ENCODE measurements around the gene RC3H2. TPM values are rescaled to one million over a fixed set of nuclear protein-coding genes. Genes with fewer than 3 reads are reported as not detected.

The RC3H2 gene
- total and polyA plus RNA-seq, 7 experiments from 2014 or later = 18.7 to 66.4 (median 53.9) TPM

GRCh38 chr9:122820490-122820845 is 84.7 kb downstream of the RC3H2 start:
- intact Hi-C loops (cut with micrococcal nuclease) = loop anchor here in 1 of 2 donors (10.0 kb wide), 1 partner anchor 556 kb away; the partner anchor contains the start of genes MRRF and RBM18
- Mint-ChIP-seq H3K4me1 (peaks cover 14 to 77% (median 67%) of the 10 kb centered on the region in 7 donors), H3K9me3 (no peaks in the 10 kb centered on the region), H3K36me3 (peaks cover 3 to 32% (median 10%) of the 10 kb centered on the region in 5 donors), H3K27ac (peak overlapping the region in 8 of 9 donors; percentile 6 to 90 (median 26)), H3K27me3 (no peaks in the 10 kb centered on the region), H3K4me3 (no peak overlapping the region)
- ATAC-seq (no peak), DNase-seq (no peak)
- ChIA-PET POLR2A (interaction anchor here (1.9 to 7.4 kb wide), 2 partner anchors 7 to 15 kb away, joined by 10 to 50 read pairs; partner anchors contain the start of gene PDCL), CTCF (no interaction called here)
- no peak overlapping the region for H3K4me3 ChIP-seq (ENCODE audit: low read length)
- no peaks in the 10 kb centered on the region for H3K9me3 ChIP-seq (ENCODE audit: control insufficient read depth in 2 of 3, low read length in 3 of 3)
- peaks cover 11 to 18% of the 10 kb centered on the region in 2 donors for H3K4me1 ChIP-seq (ENCODE audit: control insufficient read depth in 2 of 2, insufficient read depth in 2 of 2, low read length in 2 of 2)
- no peaks in the 10 kb centered on the region for H3K27me3 ChIP-seq (ENCODE audit: control insufficient read depth in 2 of 2, insufficient read depth in 2 of 2, low read length in 2 of 2)
- H3K27ac ChIP-seq (ENCODE audit: low read depth, low read length) = no peak overlapping the region
- peaks cover 8 to 49% (median 10%) of the 10 kb centered on the region in 3 experiments for H3K36me3 ChIP-seq (ENCODE audit: control insufficient read depth in 2 of 3, insufficient read depth in 3 of 3, low read length in 3 of 3)

GRCh38 chr9:122819791-122820489 is 85.2 kb downstream of the RC3H2 start:
- Histone ChIP-seq H3K27me3 (ENCODE audit: control insufficient read depth in 2 of 2, insufficient read depth in 2 of 2, low read length in 2 of 2) (no peaks in the 10 kb centered on the region), H3K36me3 (ENCODE audit: control insufficient read depth in 2 of 3, insufficient read depth in 3 of 3, low read length in 3 of 3) (peaks cover 8 to 47% (median 10%) of the 10 kb centered on the region in 3 experiments), H3K27ac (ENCODE audit: low read depth, low read length) (no peak overlapping the region), H3K4me3 (ENCODE audit: low read length) (no peak overlapping the region), H3K9me3 (ENCODE audit: control insufficient read depth in 2 of 3, low read length in 3 of 3) (no peaks in the 10 kb centered on the region), H3K4me1 (ENCODE audit: control insufficient read depth in 2 of 2, insufficient read depth in 2 of 2, low read length in 2 of 2) (peaks cover 12 to 18% of the 10 kb centered on the region in 2 donors)
- intact Hi-C loops (cut with micrococcal nuclease) = loop anchor here (10.0 kb wide), 2 partner anchors 535 to 555 kb away; partner anchors contain the start of genes CRB2 (in 2 of the 2), MRRF (in 1 of the 2) and RBM18 (in 1 of the 2)
- POLR2A ChIA-PET = interaction anchor here (1.9 to 7.4 kb wide), 2 partner anchors 8 to 15 kb away, joined by 10 to 50 read pairs; partner anchors contain the start of gene PDCL
- Mint-ChIP-seq H3K27ac (peak overlapping the region; percentile 7 to 90 (median 53)), H3K4me1 (peaks cover 18 to 78% (median 66%) of the 10 kb centered on the region in 7 donors), H3K27me3 (no peaks in the 10 kb centered on the region), H3K36me3 (peaks cover 3 to 32% (median 10%) of the 10 kb centered on the region in 5 donors), H3K9me3 (no peaks in the 10 kb centered on the region), H3K4me3 (no peak overlapping the region)
- ATAC-seq = no peak
- CTCF ChIA-PET = interaction anchor here (1.4 kb wide), 1 partner anchor 10 kb away, joined by 4 read pairs; no protein-coding TSS in a partner anchor
- no peak for DNase-seq

GRCh38 chr9:122819326-122819725 is 85.8 kb downstream of the RC3H2 start:
- ChIA-PET POLR2A (interaction anchor here (1.9 to 7.4 kb wide), 2 partner anchors 8 to 16 kb away, joined by 10 to 50 read pairs; partner anchors contain the start of gene PDCL), CTCF (interaction anchor here (1.4 kb wide), 1 partner anchor 10 kb away, joined by 4 read pairs; no protein-coding TSS in a partner anchor)
- Mint-ChIP-seq H3K4me1 (peaks cover 24 to 78% (median 66%) of the 10 kb centered on the region in 7 donors), H3K4me3 (no peak overlapping the region), H3K36me3 (peaks cover 2 to 27% (median 10%) of the 10 kb centered on the region in 5 donors), H3K27me3 (no peaks in the 10 kb centered on the region), H3K27ac (peak overlapping the region; percentile 7 to 74 (median 43)), H3K9me3 (no peaks in the 10 kb centered on the region)
- ATAC-seq (no peak), DNase-seq (no peak)
- no peak overlapping the region for H3K27ac ChIP-seq (ENCODE audit: low read depth, low read length)
- peaks cover 8 to 43% (median 10%) of the 10 kb centered on the region in 3 experiments for H3K36me3 ChIP-seq (ENCODE audit: control insufficient read depth in 2 of 3, insufficient read depth in 3 of 3, low read length in 3 of 3)
- no peaks in the 10 kb centered on the region for H3K9me3 ChIP-seq (ENCODE audit: control insufficient read depth in 2 of 3, low read length in 3 of 3)
- peaks cover 12 to 18% of the 10 kb centered on the region in 2 donors for H3K4me1 ChIP-seq (ENCODE audit: control insufficient read depth in 2 of 2, insufficient read depth in 2 of 2, low read length in 2 of 2)
- intact Hi-C loops (cut with micrococcal nuclease) = loop anchor here (10.0 kb wide), 1 partner anchor 535 kb away; the partner anchor contains the start of gene CRB2 (in 2 of the 2)
- no peaks in the 10 kb centered on the region for H3K27me3 ChIP-seq (ENCODE audit: control insufficient read depth in 2 of 2, insufficient read depth in 2 of 2, low read length in 2 of 2)
- no peak overlapping the region for H3K4me3 ChIP-seq (ENCODE audit: low read length)

- peak in 8 of 9 donors; percentile 16 to 54 (median 46) for DNase-seq
- Histone ChIP-seq H3K27me3 (ENCODE audit: control insufficient read depth in 2 of 2, insufficient read depth in 2 of 2, low read length in 2 of 2) (no peaks in the 10 kb centered on the region), H3K4me1 (ENCODE audit: control insufficient read depth in 2 of 2, insufficient read depth in 2 of 2, low read length in 2 of 2) (peaks cover 12% of the 10 kb centered on the region in 2 donors), H3K4me3 (ENCODE audit: low read length) (peak overlapping the region; percentile 29), H3K9me3 (ENCODE audit: control insufficient read depth in 2 of 3, low read length in 3 of 3) (no peaks in the 10 kb centered on the region), H3K27ac (ENCODE audit: low read depth, low read length) (peak overlapping the region; percentile 69), H3K36me3 (ENCODE audit: control insufficient read depth in 2 of 3, insufficient read depth in 3 of 3, low read length in 3 of 3) (peaks cover 4 to 18% (median 4%) of the 10 kb centered on the region in 3 experiments)
- intact Hi-C loops (cut with micrococcal nuclease) = loop anchor here (1.0 to 10.0 kb wide), 2 partner anchors 12 to 538 kb away; partner anchors contain the start of genes CRB2 (in 2 of the 2) and PDCL (in 2 of the 2)
- ATAC-seq = peak; percentile 89
- CTCF ChIA-PET = interaction anchor here (0.5 to 1.8 kb wide), 6 partner anchors 12 to 1047 kb away, joined by 3 to 9 read pairs (median 3); partner anchors contain the start of gene PDCL
- Mint-ChIP-seq H3K27ac (peak overlapping the region; percentile 91 to 98 (median 97)), H3K36me3 (peaks cover 0 to 12% (median 5%) of the 10 kb centered on the region in 5 donors), H3K4me3 (peak overlapping the region; percentile 67 to 89 (median 81)), H3K9me3 (no peaks in the 10 kb centered on the region), H3K4me1 (peaks cover 19 to 53% (median 41%) of the 10 kb centered on the region in 7 donors), H3K27me3 (no peaks in the 10 kb centered on the region)
- POLR2A ChIA-PET = interaction anchor here (1.2 to 7.4 kb wide), 3 partner anchors 8 to 19 kb away, joined by 3 to 50 read pairs (median 5); partner anchors contain the start of gene PDCL
Measured at GRCh38 chr9:122816163-122816867, 88.8 kb downstream of the RC3H2 start.

GRCh38 chr9:122815544-122815943 is 89.6 kb downstream of the RC3H2 start:
- CTCF ChIA-PET = interaction anchor here (1.5 to 1.8 kb wide), 2 partner anchors 12 to 317 kb away, joined by 3 to 9 read pairs; partner anchors contain the start of gene PDCL
- intact Hi-C loops (cut with micrococcal nuclease) = loop anchor here (10.0 kb wide), 1 partner anchor 539 kb away; the partner anchor contains the start of gene CRB2 (in 2 of the 2)
- no peaks in the 10 kb centered on the region for H3K27me3 ChIP-seq (ENCODE audit: control insufficient read depth in 2 of 2, insufficient read depth in 2 of 2, low read length in 2 of 2)
- Mint-ChIP-seq H3K4me3 (peak overlapping the region; percentile 67 to 89 (median 81)), H3K36me3 (peaks cover 0 to 11% (median 5%) of the 10 kb centered on the region in 5 donors), H3K27ac (peak overlapping the region; percentile 65 to 98 (median 97)), H3K9me3 (no peaks in the 10 kb centered on the region), H3K27me3 (no peaks in the 10 kb centered on the region), H3K4me1 (peaks cover 19 to 46% (median 37%) of the 10 kb centered on the region in 7 donors)
- H3K27ac ChIP-seq (ENCODE audit: low read depth, low read length) = peak overlapping the region; percentile 69
- no peaks in the 10 kb centered on the region for H3K9me3 ChIP-seq (ENCODE audit: control insufficient read depth in 2 of 3, low read length in 3 of 3)
- POLR2A ChIA-PET = interaction anchor here (1.6 to 7.4 kb wide), 2 partner anchors 9 to 12 kb away, joined by 3 to 50 read pairs; partner anchors contain the start of gene PDCL
- H3K4me3 ChIP-seq (ENCODE audit: low read length) = peak overlapping the region; percentile 29
- no peak for ATAC-seq
- no peak for DNase-seq
- H3K36me3 ChIP-seq (ENCODE audit: control insufficient read depth in 2 of 3, insufficient read depth in 3 of 3, low read length in 3 of 3) = peaks cover 4 to 13% (median 4%) of the 10 kb centered on the region in 3 experiments
- peaks cover 12% of the 10 kb centered on the region in 2 donors for H3K4me1 ChIP-seq (ENCODE audit: control insufficient read depth in 2 of 2, insufficient read depth in 2 of 2, low read length in 2 of 2)

Data from naive thymus-derived CD4-positive, alpha-beta T cell (primary cell).